Mucosa of rectum (tissue), 2 donors: ENCODE measurements around the gene CD8B2.
"Not testable (repeated sequence)": the region's sequence is repeated elsewhere in the genome, so short reads cannot be mapped to it uniquely, and the experiment has no call there.

Experiments
- H3K27ac ChIP-seq, 2 donors: one replicate each; pipeline ENCODE4 v1.7.0; 2013; ENCODE audit warnings: inconsistent platforms in 2 of 2, low read depth in 2 of 2, low read length in 2 of 2
- H3K27me3 ChIP-seq, 2 donors: one replicate each; pipeline ENCODE4 v1.7.0; 2013; ENCODE audit warnings: low read length in 2 of 2; ENCODE audit not compliant: control insufficient read depth in 2 of 2, insufficient read depth in 2 of 2
- H3K36me3 ChIP-seq, 2 donors: one replicate each; pipeline ENCODE4 v1.7.0; 2013; ENCODE audit warnings: low read length in 2 of 2; ENCODE audit not compliant: control insufficient read depth in 2 of 2, insufficient read depth in 2 of 2
- H3K4me1 ChIP-seq, 2 donors: one replicate each; pipeline ENCODE4 v1.7.0; 2013; ENCODE audit warnings: low read length in 2 of 2, mild to moderate bottlenecking in 1 of 2; ENCODE audit not compliant: control insufficient read depth in 2 of 2, insufficient read depth in 2 of 2
- H3K4me3 ChIP-seq, 2 donors: one replicate each; pipeline ENCODE4 v1.7.0; 2013; ENCODE audit warnings: low read length in 2 of 2
- H3K9ac ChIP-seq, 2 donors: one replicate each; pipeline ENCODE4 v1.7.0; 2013; ENCODE audit warnings: low read length in 2 of 2, low read depth in 1 of 2, mild to moderate bottlenecking in 1 of 2
- H3K9me3 ChIP-seq, 2 donors: one replicate each; pipeline ENCODE4 v1.7.0; 2013; ENCODE audit warnings: low read length in 2 of 2; ENCODE audit not compliant: control insufficient read depth in 2 of 2
- donor health status: healthy.
- donor health status: Normal muscosa, but diverticular disease.

CD8B2 gene

GRCh38 chr2:106486551-106487385, at the start of gene CD8B2:
Gene CD8B2, plus strand, starts transcription at chr2:106487364. Its CDS starts 63 bp downstream, at chr2:106487427.
- H3K9me3 ChIP-seq, H3K27me3 ChIP-seq, H3K4me1 ChIP-seq, H3K36me3 ChIP-seq, H3K9ac ChIP-seq, H3K4me3 ChIP-seq, H3K27ac ChIP-seq: not testable (repeated sequence)

GRCh38 chr2:106461882-106462281, 25.3 kb upstream of the CD8B2 start:
- H3K4me3 ChIP-seq, H3K4me1 ChIP-seq, H3K27ac ChIP-seq, H3K9ac ChIP-seq, H3K27me3 ChIP-seq, H3K36me3 ChIP-seq, H3K9me3 ChIP-seq: not testable (repeated sequence)

- H3K27me3 ChIP-seq, H3K4me3 ChIP-seq, H3K4me1 ChIP-seq, H3K9ac ChIP-seq, H3K27ac ChIP-seq, H3K9me3 ChIP-seq, H3K36me3 ChIP-seq: not testable (repeated sequence)
Measured at GRCh38 chr2:106467516-106467915, 19.6 kb upstream of the CD8B2 start.

GRCh38 chr2:106468107-106468506, 19.1 kb upstream of the CD8B2 start, which contains the start of gene RGPD3:
Gene RGPD3, minus strand, starts transcription at chr2:106468413. Its CDS starts 125 bp downstream, at chr2:106468288.
- H3K9me3 ChIP-seq, H3K27me3 ChIP-seq, H3K27ac ChIP-seq, H3K36me3 ChIP-seq, H3K4me3 ChIP-seq, H3K4me1 ChIP-seq, H3K9ac ChIP-seq: not testable (repeated sequence)

GRCh38 chr2:106470658-106471057, 16.5 kb upstream of the CD8B2 start:
- H3K27me3 ChIP-seq, H3K4me3 ChIP-seq, H3K27ac ChIP-seq, H3K9me3 ChIP-seq, H3K9ac ChIP-seq, H3K4me1 ChIP-seq, H3K36me3 ChIP-seq: not testable (repeated sequence)

- not testable (repeated sequence) for H3K27me3 ChIP-seq, H3K4me3 ChIP-seq
Measured at GRCh38 chr2:106477647-106478046, 9.5 kb upstream of the CD8B2 start.

GRCh38 chr2:106479563-106479962, 7.6 kb upstream of the CD8B2 start:
- not testable (repeated sequence) for H3K4me3 ChIP-seq, H3K36me3 ChIP-seq, H3K9me3 ChIP-seq, H3K27me3 ChIP-seq, H3K4me1 ChIP-seq, H3K9ac ChIP-seq, H3K27ac ChIP-seq

More at GRCh38 chr2:106477647-106478046, 9.5 kb upstream of the CD8B2 start:
- not testable (repeated sequence) for H3K9me3 ChIP-seq, H3K36me3 ChIP-seq, H3K4me1 ChIP-seq, H3K27ac ChIP-seq, H3K9ac ChIP-seq

GRCh38 chr2:106487386-106488191, 425 bp downstream of the CD8B2 start:
- H3K27ac ChIP-seq, H3K27me3 ChIP-seq, H3K36me3 ChIP-seq, H3K4me1 ChIP-seq, H3K9me3 ChIP-seq, H3K4me3 ChIP-seq, H3K9ac ChIP-seq: not testable (repeated sequence)

GRCh38 chr2:106489701-106490100, 2.5 kb downstream of the CD8B2 start:
- H3K4me1 ChIP-seq, H3K9ac ChIP-seq, H3K36me3 ChIP-seq, H3K27me3 ChIP-seq, H3K27ac ChIP-seq, H3K9me3 ChIP-seq, H3K4me3 ChIP-seq: not testable (repeated sequence)

GRCh38 chr2:106492399-106492798, 5.2 kb downstream of the CD8B2 start:
- H3K9me3 ChIP-seq, H3K4me1 ChIP-seq, H3K27me3 ChIP-seq, H3K9ac ChIP-seq, H3K4me3 ChIP-seq, H3K27ac ChIP-seq, H3K36me3 ChIP-seq: not testable (repeated sequence)
